Stimulated activated CD4-positive, alpha-beta T cell treated with anti-CD3 and anti-CD28 coated beads, TNF-alpha, amount 100 ng/mL, for 4 hours (primary cell): ENCODE results near the gene CATSPERD.

Source experiments
- DNase-seq, 3 experiments: peaks; one replicate each; pipeline ENCODE4 v3.0.0-alpha.2; 2020; ENCODE audit warnings: low read depth in 3 of 3

Gene CATSPERD

GRCh38 chr19:5804516-5805461 is 84.4 kb downstream of the CATSPERD start, which contains the start of gene NRTN:
Gene NRTN (plus strand): TSS chr19:5805067. CDS start chr19:5824166, 19,099 bp downstream.
- peak; percentile 25 to 43 (median 34) for DNase-seq

DNA sequence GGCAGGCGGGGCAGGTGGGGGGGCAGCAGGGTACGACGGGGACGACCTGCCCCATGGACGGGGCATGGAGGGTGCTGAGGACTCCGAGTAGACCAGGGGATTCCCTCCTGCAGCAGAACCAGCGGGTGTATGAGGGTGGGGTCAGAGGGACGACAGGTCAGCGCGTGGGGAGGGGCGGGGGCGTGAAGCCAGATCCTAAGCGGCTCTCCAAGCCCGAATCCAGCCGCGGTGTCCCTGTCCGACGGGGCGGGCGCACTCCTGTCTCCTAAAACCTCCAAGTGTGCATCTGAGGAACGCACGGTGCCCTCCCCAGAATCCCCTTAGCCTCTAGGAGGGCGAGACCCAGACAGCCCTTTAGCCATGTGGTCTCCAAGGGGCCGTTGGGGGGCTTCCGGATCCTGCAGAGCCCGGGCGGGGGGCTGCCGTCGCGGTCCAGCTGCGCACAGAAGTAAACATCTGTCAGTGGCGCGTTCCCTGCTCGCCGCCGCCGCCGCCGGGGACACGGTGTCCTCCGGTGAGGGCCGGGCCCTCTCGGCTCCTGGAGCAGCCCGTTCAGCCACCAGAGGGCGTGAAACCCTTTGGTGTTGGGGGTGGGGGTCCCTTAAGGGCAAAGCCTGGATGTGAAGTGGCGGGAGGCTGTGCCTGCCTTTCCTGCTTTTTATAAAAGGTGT is 85.2 kb downstream of the CATSPERD start:
- DNase-seq, result peak in 2 of 3 experiments; percentile 36 to 48

DNA sequence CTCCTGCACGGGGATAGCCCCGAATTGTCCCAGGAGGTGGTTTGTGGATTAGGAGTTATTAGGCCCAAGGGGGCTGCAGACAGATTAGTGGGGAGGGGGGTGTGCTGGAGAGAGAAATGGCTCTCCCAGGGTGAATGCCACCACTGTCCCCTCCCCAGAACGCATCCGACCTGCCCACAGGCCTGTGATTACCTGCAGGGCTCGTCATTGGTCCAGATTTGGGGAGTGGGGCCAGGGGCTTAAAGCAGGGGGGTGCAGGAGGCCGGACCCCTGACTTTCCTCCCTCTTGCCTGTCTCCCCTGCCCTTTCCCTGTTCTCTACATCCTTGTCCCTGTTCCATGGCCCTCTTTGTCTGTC is 85.7 kb downstream of the CATSPERD start:
- DNase-seq, result no peak

DNA sequence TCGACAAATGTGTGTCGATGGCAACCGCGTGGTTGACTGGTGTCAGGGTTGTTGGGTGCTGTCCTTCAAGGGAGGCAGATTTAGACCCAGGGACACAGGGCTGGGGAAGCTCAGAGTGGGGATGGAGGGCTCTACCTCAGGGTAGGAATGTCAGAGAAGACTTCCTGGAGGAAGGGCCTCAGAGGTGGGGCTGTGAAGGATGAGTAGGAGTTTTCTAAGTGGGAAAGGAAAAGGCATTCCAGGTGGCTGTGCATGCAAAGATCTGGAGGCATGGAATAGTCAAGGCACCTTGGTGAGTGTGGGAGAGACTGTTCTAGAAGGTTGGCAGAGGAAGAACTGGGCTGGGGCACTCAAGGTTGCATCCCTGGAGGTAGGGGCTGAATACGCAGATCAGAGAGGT is 86.5 kb downstream of the CATSPERD start:
- no peak for DNase-seq

- no peak for DNase-seq
These were observed 87.8 kb downstream of the CATSPERD start for GRCh38 chr19:5808120-5808816.

GRCh38 chr19:5809053-5809452 is 88.6 kb downstream of the CATSPERD start:
- no peak for DNase-seq

DNA sequence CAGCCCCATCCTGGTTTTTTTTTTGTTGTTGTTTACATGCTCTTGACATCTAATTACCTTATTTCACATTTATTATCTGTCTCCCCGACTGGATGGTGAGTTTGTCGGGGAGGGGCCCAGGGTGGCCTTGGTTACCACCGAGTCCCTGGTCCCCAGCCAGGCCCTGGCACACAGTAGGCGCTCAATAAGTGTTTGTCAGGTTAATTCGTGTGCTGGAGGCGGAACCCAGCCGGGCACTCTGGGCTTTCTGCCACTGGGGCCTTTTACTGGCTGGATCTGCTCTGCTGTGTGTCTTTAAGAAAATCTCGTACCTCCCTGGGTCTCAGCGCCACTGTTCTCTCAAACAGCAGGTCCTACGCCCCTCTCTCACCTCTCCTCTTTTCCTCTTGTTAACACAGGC is 89.0 kb downstream of the CATSPERD start:
- DNase-seq, result no peak

DNA sequence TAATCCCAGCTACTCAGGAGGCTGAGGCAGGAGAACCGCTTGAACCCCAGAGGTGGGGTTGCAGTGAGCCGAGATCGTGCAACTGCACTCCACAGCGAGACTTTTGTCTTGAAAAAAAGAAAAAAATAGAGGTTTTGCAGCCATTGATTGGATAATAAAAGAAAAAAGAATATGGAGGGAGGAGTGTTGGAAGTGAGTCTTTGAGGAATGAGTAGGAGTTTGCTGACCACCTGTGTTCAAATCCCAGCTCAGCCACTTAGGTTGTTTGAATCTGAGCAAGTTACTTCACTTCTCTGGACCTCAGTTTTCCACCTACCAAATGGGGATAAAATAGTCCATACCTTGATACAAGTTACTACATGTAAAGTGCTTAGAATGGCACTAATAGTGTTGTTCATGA is 90.7 kb downstream of the CATSPERD start:
- DNase-seq, result no peak

- no peak for DNase-seq
These were observed 93.8 kb downstream of the CATSPERD start for GRCh38 chr19:5814123-5814851.

DNA sequence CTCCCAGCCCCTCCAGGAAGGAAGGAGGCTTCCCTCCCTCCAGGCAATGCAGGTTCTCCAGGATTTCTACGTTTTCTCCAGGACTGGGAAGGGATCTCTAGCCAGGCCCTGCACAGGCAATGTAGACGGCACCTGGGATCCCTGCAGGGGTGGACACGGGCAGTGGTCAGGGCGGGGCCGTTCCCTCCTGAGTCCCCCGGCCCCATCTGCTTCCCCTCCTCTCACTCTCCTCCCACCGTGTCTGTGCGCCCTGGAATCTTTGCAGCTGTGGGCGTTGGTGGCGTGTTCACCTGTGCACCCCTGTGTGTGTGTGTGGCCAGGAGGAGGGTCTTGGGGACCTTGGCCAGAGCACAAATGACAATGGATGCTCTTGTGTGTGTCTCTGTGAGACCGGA is 94.4 kb downstream of the CATSPERD start:
- no peak for DNase-seq

DNA sequence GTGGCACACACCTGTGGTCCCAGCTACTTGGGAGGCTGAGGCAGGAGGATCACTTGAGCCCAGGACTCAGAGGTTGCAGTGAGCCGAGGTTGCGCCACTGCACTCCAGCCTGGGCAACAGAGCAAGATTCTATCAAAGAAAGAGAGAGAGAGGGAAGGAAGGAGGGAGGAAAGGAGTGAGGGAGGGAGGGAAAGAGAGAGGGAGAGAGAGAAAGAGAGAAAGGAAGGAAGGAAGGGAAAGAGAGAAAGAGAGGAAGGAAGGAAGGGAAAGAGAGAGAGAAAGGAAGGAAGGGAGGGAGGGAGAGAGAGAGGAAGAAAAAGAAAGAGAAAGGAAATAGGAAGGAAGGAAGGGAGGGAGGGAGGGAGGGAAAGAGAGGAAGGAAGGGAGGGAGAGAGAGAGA is 96.8 kb downstream of the CATSPERD start:
- no peak for DNase-seq

DNA sequence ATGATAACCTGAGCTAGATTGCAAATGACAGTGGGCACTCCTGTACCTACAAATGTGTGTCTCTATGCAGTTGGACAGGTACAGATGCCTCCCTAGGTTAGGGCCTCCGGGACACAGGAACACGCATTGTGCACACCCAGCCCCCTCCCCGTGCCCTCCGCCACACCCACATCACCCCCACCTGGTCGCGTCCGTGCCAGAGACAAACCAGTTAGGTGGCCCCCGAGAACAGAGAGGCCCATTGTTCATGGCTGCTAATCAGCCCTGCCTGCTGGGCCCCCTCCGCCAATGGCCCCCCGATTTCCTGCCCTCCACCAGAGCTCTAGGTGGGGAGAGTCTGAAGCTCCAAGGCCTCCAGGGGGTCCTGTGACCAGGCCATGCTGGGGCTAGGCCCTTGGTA is 98.2 kb downstream of the CATSPERD start:
- DNase-seq, result no peak

- DNase-seq, result no peak
These were observed 100.3 kb downstream of the CATSPERD start for GRCh38 chr19:5820785-5821184.

DNA sequence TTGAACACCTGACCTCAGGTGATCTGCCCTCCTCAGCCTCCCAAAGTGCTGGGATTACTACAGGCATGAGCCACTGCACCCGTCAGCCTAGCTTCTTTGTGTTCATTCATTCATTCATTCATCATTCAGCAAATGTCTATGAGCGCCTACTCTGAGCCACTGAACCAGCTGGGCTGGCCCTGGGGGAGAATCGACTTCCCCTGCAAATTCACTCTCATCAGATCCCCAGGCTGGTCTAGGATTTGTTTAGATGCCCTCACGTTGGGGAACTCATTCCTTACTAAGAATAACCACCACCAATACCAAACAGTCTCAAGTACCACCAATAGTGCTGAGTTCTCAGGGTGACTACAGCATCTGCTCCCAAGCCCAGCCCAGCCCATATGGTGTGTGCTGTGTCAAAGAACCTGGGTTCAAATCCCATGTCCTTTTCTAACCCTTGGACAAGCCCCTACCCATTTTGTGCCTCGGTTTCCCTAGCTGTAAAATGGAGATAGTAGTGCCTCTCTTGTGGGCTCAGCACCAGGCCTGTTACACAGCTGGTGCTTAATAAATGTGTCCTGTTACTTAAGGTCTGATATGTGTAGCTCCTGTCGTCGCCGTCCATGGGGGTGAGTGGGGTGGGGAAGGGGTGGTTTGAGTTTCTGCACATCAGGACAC is 101.2 kb downstream of the CATSPERD start:
- no peak for DNase-seq

- no peak for DNase-seq
These were observed 101.9 kb downstream of the CATSPERD start for GRCh38 chr19:5822181-5822844.

GRCh38 chr19:5823579-5824281 is 103.3 kb downstream of the CATSPERD start:
- DNase-seq, result no peak

DNA sequence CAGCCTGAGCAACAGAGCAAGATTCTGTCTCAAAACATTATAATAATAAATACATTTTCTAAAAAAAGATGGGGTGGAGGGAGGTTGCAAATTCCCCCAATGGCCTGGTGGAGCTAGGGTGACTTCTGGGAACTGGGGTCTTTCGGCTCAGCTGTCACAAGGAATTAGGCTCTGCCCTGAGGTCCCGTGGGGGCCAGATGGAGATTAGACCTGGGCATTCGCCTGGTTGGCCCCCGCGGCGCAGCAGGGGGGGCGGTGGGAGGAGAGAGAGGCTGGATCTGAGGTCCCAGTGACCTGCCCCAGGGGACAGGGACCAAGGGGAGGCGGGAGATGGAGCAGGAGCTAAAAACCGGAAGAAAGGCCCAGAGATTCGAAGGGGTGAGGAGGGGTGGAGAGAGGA is 104.3 kb downstream of the CATSPERD start:
- no peak for DNase-seq

- no peak for DNase-seq
These were observed 104.7 kb downstream of the CATSPERD start for GRCh38 chr19:5825178-5825577.

DNA sequence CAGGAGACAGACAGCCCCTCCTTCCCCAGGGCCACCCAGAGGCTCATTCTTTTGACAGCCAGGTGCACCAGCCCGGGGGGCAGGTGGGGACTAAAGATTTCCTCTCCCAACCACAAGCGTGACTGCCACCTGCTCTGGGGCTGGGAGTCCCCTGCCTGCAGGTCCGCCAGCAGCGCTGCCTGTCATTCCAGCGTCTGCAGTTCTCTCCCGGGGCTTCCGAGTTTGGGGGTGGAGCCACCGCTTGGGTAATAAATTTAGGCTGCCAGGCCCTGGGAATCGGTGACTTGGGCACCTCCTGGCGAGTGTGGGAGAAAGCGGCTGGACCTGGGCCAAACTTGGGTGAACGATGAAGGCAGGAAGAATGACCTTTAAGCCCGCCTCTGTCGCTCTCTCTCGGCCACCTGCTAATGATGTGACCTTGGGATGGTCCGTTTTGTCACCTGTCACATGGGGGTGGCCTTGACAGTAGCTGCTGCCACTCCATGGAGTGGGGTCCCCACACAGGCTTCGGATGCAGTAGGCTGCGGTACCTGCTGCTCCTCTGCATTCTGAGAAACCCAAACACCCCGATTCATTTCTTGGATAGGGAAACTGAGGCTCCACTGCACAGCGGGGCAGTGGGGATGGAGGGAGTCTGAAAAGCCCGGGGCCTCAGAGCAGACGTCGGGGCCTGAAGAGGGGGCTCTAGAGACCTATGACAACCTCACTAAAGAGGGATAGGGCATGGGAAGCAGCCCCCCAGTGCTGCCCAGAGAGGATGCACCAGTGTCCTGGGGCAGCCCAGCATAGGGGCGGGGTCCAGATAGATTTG is 106.3 kb downstream of the CATSPERD start:
- no peak for DNase-seq
